ENCODE results near the gene SMAP2.

Gene SMAP2

DNA sequence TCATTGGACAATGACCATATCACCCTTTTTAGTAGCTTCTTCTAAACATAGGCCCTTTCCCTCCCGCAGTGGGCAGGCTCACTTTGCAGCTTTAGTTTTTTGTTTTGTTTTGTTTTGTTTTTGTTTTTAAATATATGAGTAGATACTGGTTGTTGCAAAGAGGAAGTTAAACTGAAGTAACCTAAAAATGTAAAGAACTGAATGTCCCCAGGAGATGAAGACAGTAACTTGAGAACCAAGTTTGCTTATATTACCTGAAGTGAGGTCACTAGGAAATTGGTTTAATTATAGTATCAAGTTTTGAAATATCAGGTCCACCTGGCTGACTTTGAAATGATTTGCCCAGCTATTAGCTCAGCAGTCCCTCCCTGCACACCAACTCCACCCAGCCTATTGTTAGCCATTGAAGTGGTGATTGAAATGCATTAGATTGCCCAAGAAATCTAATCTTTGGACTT, 18.2 kb downstream of the SMAP2 start:
- DNase-seq = no peak

DNA sequence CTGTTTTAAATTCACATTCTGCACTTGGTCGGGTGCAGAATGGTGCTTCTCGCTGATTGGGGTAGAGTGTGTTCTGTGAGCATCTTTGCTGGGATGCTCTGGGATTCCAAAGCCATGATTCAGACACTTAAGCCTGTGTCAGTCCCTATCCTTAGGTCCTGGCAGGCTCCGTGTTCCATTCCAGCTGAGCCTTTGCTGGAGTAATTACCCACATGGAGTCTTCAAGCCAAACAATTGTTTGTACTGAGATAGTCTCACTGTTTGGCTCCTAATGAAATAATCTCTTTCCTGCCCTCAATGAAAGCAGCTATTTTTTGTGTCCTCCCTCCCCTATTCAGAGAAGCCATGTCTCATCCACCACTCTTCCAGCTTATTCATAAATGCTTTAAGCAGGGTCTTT, 18.7 kb downstream of the SMAP2 start:
- DNase-seq = peak; percentile 87

GRCh38 chr1:40393173-40393572, 19.6 kb downstream of the SMAP2 start:
- DNase-seq = no peak

GRCh38 chr1:40394491-40395172, 21.1 kb downstream of the SMAP2 start:
- DNase-seq = peak; percentile 56

DNA sequence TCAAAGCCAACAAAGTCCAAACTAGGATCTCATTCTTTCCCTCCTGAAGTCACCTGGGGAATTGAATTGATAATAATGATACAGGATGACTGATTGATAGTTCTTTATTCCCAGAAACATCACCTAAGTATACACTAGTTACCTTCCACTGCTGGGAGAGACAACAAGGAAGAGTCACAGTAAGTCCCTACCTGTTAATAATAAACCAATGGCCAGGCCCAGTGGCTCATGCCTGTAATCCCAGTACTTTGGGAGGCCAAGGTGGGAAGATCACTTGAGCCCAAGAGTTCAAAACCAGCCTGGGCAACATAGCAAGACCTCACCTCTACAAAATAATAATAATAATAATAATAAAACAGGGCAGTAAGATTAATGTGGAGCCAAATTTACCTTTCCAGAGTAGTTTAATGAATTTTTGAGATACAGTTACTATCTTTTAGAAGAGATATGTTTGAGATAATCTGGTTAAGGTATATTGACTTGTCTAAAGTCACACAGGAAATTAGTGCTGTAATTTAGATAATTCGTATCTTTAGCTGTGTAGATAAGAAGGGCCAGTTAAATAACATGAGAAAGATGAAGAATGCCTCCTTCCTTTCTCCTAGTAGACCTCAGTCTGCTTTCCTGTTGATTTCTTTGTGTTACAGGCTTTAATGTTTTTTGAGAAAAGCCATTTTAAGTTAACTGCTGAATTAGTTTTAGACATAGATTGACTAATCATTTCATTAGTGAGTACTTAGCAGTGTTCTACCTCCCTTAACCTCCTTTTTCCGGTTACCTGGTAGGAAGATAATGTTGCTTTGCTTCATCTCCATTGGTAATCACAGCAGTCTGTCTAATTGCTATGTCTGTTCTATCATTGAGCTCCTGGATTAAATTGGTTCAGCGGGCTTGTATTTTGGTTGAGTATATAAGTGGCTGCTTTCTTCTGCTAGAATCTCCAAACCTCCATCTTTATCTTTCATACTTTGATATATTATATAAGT, 22.0 kb downstream of the SMAP2 start:
- DNase-seq = no peak

- DNase-seq = no peak
Observed at GRCh38 chr1:40396420-40396819, 22.9 kb downstream of the SMAP2 start.

- no peak for DNase-seq
Observed at GRCh38 chr1:40397258-40397657, 23.7 kb downstream of the SMAP2 start.

- no peak for DNase-seq
Observed at GRCh38 chr1:40399984-40400704, 26.6 kb downstream of the SMAP2 start.

DNA sequence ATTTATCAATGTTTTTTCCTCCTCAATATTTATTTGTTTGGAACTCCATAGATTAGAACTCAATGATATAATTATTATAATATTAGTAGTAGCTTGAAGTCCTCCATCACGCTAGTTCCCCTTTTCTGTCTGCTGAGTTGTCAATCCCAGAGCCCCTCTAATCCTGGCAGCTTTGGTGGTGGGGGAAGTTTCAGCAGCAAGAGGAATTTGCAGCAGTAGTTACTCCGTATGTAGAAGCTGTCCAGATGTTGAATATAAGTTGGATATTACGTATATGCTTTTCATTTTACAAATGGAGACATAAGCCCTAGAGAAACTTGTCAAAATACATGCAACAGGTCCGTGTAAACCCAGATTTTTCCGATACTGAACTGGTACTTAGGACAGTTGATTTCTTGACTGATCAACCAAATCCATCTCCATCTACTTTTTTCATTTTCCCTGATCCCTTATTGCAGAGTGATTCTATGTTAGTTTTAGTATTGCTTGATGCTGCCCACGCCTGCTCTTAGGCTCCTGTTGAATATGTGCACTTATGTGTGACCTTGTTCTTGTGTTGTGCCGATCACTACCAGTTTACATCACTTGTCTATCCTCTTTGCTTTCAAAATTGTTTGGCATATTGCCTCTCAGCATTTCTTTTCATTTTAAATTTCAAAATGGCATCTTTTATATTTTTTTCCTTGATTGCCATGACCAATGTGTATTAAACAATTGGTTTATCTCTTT, 28.1 kb downstream of the SMAP2 start:
- DNase-seq = no peak

DNA sequence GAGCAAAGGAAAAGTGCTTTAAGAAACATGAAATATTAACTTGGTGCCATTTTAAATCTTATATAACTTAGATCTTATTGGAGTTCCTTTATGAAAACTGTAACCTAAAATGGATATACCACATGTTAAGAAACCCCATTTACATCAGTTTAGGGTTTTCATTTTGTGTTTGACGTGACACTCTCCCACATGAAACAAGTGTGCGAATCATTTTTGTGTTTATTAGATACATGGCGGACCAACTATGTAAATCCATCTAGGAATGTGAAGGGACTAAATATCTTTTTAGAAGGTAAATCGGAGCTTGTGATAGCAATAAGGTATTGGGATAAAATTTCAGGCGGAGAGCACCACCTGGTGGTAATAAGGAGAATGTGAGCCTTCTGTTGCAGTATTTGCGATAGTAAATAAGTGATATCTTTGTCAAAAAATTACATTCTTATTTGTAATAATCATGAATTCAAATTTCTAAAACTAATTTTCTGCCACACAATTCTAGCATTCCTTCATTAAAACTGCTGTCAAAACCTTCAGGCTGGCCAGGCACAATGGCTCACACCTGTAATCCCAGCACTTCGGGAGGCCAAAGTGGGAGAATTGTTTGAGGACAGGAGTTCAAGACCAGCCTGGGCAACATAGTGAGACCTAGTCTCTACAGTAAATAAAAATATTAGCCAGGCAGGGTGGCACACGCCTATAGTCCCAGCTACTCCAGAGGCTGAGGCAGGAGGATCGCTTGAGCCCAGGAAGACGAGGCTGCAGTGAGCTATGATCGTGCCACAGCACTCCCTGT, 31.3 kb downstream of the SMAP2 start:
- DNase-seq = peak; percentile 62

GRCh38 chr1:40405812-40406211, 32.3 kb downstream of the SMAP2 start:
- DNase-seq = no peak

- DNase-seq = no peak
Observed at GRCh38 chr1:40407453-40407852, 33.9 kb downstream of the SMAP2 start.

- DNase-seq = no peak
Observed at GRCh38 chr1:40409467-40409866, 35.9 kb downstream of the SMAP2 start.

- DNase-seq = no peak
Observed at GRCh38 chr1:40411294-40411693, 37.8 kb downstream of the SMAP2 start.

- no peak for DNase-seq
Observed at GRCh38 chr1:40411843-40412242, 38.3 kb downstream of the SMAP2 start.

- DNase-seq = no peak
Observed at GRCh38 chr1:40413527-40414252, 40.2 kb downstream of the SMAP2 start.

- DNase-seq = no peak
Observed at GRCh38 chr1:40414331-40414730, 40.8 kb downstream of the SMAP2 start.

GRCh38 chr1:40416709-40417108, 43.2 kb downstream of the SMAP2 start:
- no peak for DNase-seq

DNA sequence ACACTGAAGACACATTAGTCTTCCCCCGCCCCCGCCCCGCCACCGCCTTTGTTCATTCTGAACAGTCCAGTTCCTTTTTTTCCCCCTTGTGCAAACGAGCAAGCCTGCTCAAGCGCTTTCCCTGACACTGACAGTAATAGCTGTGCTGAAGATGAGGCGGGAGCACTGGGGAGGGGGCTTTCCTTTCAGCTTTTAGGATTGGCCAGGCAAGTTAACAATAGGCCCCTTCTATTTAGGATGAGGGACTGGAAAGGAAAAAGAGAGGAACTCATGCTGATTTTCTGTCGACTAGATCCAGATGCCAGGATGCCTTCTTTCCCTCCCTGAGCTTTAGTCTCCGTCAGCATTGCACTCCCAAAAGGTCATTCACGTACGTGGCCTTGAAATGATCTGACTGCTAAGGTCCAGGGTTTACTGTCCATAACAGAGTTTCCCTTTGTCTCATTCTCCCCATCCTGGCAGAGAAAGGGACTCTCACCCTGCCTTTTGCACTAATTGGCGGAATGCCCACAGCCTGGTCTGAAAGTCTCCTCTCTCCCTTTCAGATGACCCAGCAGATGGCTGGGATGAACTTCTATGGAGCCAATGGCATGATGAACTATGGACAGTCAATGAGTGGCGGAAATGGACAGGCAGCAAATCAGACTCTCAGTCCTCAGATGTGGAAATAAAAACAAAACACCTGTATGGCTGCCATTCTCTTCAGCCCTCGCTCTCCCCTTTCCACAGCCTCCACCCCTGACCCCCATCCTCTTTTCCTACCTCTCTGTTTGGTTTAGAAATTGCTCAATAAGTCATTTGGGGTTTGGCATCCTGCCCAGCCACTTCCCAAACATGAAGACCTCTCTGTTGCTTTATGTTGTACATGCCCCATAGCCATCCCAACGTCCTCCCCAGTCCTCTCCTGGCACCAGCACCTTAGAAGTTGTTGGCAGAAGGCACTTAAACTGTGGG, 48.2 kb downstream of the SMAP2 start:
- peak; percentile 46 for DNase-seq
